IPS-18c (cell line): Measurements from ENCODE around the gene NCAPD2.
"Not testable (repeated sequence)": the region's sequence is repeated elsewhere in the genome, so short reads cannot be mapped to it uniquely, and the experiment has no call there.

Source experiments
- H3K4me3 ChIP-seq: 2 replicates; pipeline ENCODE4 v1.7.0; 2013; ENCODE audit warnings: low read depth, mild to moderate bottlenecking, low read length, moderate library complexity; ENCODE audit not compliant: insufficient read depth
- H3K9me3 ChIP-seq: one replicate; pipeline ENCODE4 v1.6.1; 2013; ENCODE audit warnings: mild to moderate bottlenecking, low read length, moderate library complexity; ENCODE audit not compliant: control insufficient read depth, insufficient read depth

Gene NCAPD2

DNA sequence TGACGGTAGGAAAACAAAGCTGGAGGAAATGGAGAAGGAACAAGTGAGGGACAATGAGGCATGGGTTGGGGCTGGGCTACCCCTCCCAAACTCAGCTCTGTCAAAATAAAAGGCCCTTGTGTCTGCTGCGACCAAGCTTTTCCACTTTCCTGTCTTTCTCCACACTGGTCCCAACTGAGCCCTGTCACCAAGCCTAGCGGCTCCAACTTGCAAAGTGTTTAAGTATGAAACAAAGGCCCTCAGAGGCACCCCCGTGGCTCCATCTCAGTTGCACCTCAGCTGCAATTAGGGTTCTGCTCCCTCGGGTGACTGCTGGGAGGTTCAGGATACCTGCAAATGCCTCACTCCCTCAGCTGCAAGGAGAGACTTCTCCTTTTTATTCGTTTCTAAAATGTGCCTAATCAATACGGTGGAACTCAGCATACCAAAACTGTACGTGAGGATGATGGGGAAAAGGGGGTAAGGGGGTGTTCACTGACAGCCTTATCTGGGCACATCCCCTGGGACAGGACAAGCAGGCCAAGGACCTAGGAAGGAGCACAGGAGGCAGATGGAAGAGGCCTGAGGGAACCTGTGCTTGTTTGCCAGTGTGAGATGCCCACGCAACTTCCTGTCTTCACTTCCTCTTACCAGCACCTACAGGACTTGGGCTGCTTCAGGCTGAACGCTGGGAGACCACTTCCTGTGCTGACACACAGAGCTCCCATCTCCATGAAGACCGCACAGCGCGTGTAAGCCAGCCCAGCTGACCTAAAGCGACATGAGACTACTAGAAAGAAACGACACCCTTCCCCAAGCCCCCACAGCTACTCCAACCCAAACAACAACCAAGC lies 32.3 kb upstream of the NCAPD2 start:
- H3K9me3 ChIP-seq = no peaks in the 10 kb centered on the region
- H3K4me3 ChIP-seq = no peak overlapping the region

DNA sequence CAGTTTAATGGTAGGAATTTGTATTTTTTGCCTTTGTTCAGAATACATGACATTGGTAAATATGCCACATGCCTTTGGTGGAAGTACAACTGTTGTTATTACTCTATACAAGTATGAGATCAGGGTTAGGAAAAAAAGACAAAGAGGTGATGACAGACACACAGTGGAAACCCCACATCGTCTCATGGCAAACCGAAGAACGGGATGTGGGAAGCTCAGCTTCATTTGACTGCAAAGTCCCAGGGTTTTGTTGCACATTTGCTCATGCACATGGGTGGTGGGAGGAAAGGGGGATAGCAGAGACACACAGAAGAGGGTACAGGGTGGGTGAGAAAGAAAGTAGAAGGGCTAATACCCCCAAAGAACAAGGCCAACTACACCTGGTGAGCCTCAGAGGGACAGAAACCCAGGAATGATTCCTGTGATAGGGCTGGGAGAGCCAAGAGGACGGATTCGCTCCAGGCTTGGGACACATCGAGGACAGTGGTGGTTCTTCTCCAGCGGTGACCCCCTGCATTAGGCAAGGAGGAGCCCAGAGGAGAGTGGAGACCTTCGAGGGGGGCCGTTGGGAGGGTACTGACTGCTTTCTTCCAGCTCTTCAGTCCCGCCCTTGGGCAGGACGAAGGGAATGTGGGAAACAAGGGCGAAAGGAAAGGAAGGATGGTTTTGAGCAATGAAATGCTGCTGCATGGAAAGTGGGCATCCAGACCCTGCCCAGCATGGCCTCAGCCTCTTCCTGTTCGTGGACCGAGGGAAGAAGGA lies 31.5 kb upstream of the NCAPD2 start:
- Histone ChIP-seq H3K4me3 (no peak overlapping the region), H3K9me3 (no peaks in the 10 kb centered on the region)

DNA sequence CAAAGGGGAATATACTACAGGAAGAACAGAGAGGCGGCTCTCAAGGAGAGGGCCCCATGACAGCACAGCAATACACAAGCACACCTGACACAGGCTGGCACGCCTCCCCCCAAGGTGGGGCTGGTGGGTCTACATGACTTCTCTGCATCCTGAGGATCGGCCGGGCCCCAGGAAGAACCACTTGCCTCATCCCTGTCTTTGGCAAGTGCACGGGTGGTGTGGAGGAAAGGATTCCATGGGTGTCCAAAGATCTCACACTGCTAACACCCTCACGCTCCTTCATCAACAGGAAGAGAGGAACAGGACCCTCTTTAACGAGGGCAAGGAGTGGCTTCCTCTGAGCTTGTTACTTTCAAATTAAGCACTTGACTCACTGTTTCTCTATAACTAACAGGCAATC lies 30.7 kb upstream of the NCAPD2 start:
- Histone ChIP-seq H3K4me3 (no peak overlapping the region), H3K9me3 (no peaks in the 10 kb centered on the region)

DNA sequence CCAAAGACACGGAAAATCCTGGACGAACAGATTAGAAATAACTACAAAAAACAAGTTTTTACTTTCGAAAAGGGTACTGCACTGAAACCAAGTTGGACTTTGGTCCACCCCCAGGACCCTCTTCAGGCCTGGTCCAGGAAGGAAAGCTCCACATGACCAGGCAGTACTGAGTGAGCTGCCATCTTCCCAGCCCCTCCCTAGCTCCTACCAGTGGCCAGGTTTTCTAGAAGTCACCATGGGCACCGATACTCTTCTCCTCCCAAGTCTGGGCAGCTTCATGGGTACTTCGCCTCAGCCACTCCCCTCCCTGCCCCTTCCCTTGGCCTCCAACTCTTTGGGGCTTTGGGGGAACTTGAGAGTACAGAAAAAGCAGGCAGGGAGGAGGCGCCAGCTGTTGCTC lies 30.0 kb upstream of the NCAPD2 start:
- Histone ChIP-seq H3K9me3 (no peaks in the 10 kb centered on the region), H3K4me3 (no peak overlapping the region)

DNA sequence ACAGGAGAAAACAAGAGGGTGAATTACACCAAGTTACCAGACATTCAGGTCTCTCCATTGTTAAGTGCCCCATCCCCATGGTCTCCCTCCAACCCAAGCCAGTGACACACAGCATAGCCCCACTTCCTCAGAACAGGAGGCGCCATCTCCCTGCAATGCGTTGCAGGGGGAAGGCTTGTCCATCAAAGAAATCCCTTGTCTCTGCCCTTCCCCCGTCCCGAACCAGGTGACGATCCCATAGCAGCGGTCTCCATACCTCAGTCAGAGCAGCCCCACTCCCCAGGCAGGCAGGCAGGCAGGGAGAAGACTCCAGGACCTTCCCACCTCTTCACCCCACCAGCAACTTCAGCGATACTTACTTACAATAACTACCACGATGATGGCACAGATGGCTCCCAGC lies 29.4 kb upstream of the NCAPD2 start:
- no peak overlapping the region for H3K4me3 ChIP-seq
- no peaks in the 10 kb centered on the region for H3K9me3 ChIP-seq

DNA sequence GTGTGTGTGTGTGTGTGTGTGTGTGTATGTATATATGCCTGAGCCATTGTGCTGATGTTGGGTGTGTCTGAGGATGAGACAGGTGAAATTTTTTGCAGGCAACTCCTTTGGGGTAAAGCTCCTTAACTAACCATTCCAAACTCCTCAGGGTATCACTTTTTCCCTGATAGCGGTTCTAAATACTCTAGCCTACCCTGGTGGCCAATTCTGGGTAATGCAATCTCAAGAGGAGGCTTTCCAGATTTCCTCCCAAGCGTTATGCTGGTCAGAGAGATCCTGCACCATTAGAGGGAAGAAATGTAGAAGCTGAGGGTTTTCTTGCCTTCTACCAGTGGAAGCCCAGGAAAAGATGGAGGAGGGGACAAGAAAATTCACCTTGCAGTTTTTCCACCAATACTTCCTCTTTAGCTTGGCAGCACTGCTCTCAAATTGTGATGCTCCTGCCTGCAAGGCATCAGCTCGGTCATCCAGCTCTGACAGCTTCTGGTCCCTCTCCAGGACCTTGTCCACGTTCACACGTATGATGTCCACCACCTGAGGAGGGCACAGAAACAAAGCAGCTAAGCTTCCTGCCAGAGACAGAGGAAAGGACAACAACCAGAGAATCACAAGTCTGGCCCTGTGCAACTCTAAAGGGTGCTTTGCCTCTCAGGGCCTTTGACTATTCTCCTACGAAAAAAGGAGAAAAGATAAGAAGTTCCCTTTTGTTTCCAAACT lies 28.3 kb upstream of the NCAPD2 start:
- H3K9me3 ChIP-seq = no peaks in the 10 kb centered on the region
- H3K4me3 ChIP-seq = no peak overlapping the region

DNA sequence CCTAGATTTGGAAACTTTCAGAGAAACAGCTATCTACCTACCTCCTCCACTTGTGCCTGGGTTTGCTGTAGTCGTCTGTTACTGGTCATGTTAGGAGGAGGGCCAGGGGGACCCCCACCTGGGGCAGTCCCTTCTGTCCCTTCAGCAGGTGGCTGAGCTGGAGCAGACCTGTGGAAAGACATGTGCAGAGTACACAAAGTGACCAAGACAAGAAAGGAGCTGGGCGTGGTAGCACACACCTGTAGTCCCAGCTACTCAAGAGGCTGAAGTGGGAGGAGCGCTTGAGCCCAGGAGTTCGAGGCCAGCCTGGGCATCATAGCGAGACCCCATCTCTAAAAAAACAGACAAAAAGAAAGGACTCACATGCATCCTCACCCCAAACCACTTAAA lies 27.7 kb upstream of the NCAPD2 start:
- no peaks in the 10 kb centered on the region for H3K9me3 ChIP-seq
- H3K4me3 ChIP-seq = no peak overlapping the region

DNA sequence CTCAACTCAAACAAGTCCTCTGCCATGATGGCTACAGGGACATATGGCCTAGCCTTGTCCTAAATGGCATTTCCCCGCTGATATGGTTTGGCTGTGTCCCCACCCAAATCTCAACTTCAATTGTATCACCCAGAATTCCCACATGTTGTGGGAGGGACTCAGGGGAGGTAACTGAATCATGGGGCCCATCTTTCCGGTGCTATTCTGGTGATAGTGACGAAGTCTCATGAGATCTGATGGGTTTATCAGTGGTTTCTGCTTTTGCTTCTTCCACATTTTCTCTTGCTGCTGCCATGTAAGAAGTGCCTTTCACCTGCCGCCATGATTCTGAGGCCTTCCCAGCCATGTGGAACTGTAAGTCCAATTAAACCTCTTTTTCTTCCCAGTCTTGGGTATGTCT lies 27.2 kb upstream of the NCAPD2 start:
- H3K9me3 ChIP-seq, H3K4me3 ChIP-seq: not testable (repeated sequence)

DNA sequence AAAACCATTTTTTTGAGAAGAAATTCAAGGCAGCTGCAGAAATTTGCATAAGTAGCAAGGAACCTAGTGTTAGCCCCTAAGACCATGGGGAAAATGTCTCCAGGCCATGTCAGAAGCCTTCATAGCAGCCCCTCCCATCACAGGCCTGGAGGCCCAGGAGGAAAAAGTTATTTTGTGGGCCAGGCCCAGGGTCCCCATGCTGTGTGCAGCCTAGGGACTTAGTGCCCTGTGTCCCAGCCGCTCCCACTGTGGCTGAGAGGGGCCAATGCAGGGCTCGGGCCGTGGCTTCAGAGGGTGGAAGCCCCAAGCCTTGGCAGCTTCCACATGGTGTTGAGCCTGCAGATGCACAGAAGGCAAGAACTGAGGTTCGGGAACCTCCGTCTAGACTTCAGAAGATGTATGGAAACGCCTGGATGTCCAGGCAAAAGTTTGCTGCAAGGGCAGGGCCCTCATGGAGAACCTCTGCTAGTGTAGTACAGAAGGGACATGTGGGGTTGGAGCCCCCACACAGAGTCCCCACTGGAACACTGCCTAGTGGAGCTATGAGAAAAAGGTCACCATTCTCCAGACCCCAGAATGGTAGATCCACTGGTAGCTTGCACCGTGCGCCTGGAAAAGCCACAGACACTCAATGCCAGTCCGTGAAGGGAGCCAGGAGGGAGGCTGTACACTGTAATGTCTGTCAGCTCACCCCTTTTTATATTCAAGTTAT lies 26.2 kb upstream of the NCAPD2 start:
- not testable (repeated sequence) for H3K9me3 ChIP-seq, H3K4me3 ChIP-seq

DNA sequence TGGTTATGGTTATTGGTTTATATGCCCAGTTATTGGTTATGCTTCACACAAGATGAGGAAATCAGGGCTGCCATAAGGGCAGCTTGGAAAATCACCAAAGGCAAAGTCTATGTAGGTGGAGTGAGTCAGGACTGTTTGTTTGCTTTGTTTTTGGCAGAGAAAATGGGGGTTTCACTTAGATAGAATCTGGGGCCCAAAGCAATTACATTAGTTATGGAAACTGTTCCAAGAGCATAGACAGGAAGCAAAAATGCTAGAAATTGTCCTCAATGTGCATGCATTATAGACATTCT lies 25.7 kb upstream of the NCAPD2 start:
- H3K4me3 ChIP-seq = no peak overlapping the region
- H3K9me3 ChIP-seq = no peaks in the 10 kb centered on the region

DNA sequence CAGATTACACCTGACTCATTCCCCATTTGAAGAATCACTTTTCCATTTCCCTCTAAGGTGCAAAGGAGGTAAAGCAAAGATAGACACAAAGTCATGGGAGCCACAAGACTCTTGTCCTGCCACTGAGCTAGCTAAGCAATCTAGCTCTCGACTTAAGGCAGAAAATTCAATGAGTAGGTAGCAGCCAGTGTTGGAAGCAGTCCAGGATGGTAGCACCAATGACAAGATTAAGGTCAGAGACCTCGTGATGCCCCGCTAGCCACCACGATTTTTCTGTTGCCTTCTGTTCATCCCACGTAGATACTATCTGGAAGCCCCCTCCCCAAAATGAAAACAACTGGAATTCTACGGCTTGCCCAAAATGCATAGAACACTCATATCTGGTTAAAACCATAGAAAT lies 24.8 kb upstream of the NCAPD2 start:
- Histone ChIP-seq H3K9me3 (no peaks in the 10 kb centered on the region), H3K4me3 (peak overlapping the region; percentile 96; the same call in 1 of the 2 replicates)

DNA sequence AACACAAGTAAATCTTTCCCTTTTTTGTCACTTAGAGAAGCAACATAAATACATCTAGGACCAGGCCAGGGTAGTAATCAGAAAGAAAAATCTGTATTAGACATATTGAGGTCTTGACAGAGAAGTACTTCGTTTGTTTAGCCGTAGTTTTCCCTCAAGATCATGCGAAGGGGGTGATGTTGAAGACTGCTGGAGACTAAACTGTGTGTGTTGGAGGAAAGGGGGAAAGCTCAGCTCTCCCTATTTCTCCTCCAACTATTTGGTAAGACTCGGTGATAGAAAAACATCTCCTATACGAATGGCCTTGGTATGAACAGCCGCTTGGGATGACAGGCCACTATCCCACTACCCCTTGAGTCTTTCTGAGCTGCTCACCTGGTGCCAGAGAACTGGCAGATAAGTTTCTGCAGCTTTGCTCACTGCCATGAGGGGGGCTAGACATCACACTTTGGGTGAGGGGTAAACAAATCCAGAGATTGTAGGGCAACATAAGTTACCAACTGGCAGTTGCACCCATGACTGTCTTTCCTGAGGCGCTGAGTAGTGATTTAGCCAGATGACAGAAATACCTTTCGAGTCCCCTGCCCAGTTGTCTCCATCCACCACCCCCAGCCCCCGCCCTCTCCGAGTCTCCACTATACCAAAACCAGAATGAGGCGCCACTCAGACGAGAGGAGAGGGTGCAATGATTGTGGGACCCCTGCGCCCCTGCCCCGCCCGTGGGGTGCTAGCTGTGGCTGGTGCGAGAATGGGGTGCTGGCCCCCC lies 24.1 kb upstream of the NCAPD2 start:
- peak overlapping the region; percentile 96 for H3K4me3 ChIP-seq
- H3K9me3 ChIP-seq = no peaks in the 10 kb centered on the region

DNA sequence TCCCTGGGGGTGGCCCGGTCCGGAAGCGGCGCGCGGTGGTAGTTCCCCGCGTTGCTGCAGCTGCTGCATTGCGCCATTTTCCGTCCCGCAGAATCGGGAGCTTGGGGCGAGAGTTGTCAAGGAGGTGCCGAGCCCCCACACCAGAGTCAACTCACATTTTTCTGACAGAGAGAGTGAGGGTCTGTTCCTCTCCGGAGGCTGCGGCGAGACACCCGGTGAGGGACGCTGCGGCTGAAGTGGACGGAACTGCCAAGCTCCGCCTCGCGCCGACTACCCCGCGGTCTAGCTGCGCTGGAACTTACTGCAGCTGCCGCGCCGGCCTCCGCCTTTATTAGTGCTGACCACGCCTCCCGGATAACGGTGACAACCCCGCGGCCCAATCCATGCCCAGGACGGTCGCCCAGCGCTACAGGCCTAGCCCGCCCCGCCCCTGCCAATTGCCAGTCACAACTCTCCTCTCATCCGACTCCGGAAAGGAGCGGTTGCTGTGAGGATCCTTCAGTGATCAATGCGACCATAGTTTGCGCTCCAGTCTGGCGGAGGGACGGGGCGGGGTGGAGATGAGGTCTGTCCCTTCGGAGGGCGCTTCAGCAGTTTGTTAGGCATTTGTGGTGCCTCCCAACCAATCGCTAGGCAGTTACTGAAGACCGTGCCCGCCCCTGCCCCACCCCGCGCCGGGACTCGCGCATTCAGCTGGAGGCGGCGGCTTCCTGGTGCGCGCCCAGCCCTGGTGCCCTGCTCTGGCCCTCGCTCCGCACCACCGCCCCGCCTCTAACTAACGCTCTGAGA lies 23.3 kb upstream of the NCAPD2 start, which contains the start of gene VAMP1:
VAMP1 (minus strand) TSS at position 303 of the 789 bp plus-strand sequence; CDS start at position 157, 146 bp downstream.
- H3K9me3 ChIP-seq = no peaks in the 10 kb centered on the region
- H3K4me3 ChIP-seq = peak within 1 kb of the TSS; percentile 96

DNA sequence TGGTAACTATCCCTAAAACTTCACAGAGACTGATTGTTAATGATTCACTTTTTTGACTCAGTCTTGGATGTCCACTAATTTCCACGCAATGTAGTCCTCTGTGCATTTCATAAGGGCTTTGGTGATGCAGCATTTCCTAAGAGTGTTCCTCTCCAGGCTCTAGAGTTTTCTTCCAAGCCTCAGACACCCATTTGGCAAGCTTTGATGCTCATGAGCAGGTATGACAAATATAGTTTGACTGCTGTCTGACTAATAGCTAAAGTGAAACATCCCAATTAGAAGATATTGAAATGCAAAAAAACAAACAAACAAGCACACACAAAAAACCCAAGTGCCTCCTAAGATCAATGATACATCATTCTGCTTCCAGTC lies 21.9 kb upstream of the NCAPD2 start:
- Histone ChIP-seq H3K4me3 (no peak overlapping the region), H3K9me3 (peaks cover 2% of the 10 kb centered on the region)

DNA sequence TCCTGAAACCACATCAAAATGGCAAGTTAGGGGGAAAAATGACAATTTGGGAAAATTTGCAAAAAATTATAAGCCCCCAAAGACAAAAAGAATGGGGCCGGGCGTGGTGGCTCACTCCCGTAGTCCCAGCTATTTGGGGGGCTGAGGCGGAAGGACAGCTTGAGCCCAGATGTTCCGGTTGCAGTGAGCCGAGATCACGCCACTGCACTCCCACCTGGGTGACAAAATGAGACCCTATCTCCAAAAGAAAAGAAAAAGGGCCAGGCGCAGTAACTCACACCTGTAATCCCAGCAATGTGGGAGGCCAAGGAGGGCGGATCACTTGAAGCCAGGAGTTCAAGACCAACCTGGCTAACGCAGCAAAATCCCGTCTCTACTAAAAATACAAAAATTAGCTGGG lies 21.4 kb upstream of the NCAPD2 start:
- no peak overlapping the region for H3K4me3 ChIP-seq
- H3K9me3 ChIP-seq = peaks cover 2% of the 10 kb centered on the region

DNA sequence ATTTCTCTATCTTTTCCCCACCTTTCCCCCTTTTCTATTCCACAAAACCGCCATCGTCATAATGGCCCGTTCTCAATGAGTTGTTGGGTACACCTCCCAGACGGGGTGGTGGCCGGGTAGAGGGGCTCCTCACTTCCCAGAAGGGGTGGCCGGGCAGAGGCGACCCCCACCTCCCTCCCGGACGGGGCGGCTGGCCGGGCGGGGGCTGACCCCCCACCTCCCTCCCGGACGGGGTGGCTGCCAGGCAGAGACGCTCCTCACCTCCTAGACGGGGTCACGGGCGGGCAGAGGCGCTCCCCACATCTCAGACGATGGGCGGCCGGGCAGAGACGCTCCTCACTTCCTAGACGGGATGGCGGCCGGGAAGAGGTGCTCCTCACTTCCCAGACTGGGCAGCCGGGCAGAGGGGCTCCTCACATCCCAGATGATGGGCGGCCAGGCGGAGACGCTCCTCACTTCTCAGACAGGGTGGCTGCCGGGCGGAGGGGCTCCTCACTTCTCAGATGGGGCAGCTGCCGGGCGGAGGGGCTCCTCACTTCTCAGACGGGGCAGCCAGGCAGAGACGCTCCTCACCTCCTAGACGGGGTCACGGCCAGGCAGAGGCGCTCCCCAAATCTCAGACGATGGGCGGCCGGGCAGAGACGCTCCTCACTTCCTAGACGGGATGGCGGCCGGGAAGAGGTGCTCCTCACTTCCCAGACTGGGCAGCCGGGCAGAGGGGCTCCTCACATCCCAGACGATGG lies 18.5 kb upstream of the NCAPD2 start:
- not testable (repeated sequence) for H3K9me3 ChIP-seq, H3K4me3 ChIP-seq
